ENCODE results near the gene PPP1R3C.

The PPP1R3C gene

DNA sequence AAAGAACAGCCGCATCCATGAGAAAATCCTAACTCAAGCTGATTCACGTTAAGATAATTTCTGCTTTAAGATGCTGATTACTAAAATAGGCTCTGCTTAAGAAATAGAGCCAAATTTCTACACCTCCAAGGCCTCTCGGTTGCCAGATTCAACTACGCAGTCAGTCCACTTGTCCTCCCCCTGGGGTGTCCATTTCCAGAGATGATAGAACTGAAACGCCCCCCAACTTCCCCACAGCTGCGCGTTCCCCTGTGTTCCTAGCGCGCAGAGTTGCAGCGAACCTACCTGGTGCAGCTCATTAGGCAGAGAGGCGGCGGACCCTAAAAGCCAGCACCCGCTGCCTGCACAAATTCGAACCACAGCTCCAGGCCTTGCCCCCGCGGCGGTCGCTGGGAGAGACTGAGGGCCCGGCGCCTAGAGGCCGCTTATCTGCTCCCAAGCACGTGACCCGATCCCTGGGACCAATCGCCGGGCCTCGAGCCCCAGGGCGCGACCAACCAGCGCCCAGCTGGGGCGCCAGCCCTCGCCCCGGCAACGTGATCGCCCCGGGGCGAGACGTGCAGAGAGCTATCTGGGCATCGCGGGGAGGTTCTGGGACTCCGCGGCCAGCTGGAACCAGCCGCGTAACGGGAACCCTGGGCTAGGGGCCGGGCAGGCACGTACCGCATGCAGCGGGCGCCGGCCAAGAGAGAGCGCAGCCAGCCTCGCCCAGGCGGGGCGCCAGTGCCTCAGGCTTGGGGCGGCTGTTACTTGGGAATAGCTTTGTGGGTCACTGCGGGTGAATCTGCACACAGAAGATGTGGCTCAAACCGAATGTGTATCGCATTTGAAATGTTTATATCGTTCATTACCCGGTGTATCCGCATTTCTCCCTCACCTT, at the start of gene PPP1R3C:
Gene PPP1R3C, minus strand, starts transcription at position 401 of the 880 bp plus-strand sequence. Its CDS starts 102 bp downstream, at position 299.
- peak; percentile 55 for DNase-seq

DNA sequence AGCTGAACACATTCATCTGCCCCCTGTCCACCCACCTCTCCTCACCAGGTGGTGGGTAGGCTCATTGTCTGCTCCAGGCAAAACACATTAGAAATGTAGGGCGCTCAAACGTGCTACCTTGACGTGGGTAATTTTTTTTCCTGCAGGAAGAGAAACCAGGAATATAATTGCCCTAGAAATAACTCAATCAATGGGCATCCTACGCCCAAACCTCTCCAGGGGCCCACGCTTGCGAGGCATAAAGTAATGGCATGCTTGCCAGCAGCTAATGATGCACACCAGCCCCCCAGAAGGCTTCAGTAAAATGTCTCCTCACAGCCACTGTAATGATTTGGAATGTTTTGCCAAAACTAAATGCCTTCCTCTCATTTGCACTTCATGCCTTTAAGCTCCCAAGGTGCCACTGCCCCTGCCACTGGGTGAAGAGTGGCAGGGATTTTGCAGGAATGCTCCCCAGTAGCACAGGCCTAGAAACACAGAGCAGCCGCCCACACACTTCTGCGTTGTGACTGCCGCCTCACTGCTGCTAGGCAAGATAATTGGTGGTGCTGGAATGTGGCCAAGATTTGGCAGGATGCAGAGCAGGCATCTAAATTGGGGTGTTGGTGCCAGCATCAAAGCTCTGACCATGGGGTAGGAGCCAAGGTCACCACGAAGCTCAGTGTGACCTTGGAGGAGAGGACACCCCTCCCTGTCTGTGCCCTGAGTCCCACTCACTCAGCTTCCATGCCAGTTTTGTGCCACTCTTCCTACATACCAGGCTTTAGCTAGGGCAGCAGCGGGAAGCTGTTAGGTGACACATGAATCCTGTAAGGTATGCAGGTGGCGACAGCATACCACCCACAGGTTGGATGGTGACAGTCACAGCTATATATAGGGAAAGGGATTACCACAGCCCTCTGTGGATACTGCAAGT, 48.7 kb upstream of the PPP1R3C start:
- DNase-seq, result no peak

DNA sequence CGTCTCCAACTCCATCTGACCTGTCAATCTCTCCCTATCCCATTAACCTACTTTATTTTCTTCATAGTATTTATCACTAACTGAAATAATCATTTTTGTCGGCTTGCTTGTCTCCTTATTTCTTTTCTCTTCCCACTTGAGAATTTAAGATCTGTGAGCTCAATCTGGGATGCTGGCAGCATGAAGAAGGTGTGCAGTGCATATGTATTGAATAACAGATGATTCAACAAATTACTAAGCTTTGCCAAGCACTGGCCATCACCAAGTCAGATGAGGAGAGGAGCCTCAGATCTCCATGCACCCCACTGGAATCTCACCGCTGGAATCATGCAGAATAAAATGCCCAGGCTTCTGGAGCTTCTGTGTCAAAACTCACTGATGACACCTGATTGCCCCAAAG, 47.6 kb upstream of the PPP1R3C start:
- no peak for DNase-seq

DNA sequence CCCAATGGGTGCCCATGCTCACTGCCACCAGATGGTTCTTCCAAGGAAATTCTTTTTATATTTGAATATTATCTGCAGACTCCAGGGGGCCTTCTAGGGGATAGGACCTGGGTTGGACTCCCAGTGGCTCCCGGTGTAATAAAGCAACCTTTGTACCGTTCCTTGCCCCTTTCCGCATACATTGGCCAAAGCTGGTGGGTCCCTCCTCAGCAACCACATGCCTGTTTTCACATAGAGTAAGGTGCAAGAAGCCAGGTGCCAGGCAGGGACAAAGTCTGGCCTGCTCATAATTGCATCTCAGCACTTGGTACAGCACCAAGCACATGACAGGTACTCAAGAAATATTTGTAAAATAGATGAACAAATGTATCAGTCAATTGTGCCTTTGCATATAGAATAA, 46.4 kb upstream of the PPP1R3C start:
- no peak for DNase-seq

DNA sequence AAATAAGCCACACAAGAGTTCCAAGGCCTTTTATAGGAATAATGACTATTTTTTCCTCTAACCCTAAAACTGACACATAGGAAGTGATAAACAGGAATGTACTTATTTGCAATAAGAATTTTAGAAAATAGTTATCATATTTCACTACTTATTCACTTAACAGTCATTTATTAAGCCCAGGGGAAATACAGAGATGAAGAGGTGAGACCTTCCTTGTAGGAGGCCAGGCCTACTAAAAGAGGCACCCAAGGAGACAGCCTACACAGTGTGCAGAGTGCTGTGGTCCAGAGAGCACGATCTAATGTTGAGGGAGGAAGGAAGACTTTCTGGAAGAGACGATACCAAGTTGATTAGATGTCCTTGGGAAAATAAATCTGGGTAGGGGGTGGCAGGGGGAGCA, 45.0 kb upstream of the PPP1R3C start:
- DNase-seq, result no peak

- DNase-seq, result peak; percentile 26 to 38
These were observed 39.2 kb upstream of the PPP1R3C start for GRCh38 chr10:91672021-91672608.

DNA sequence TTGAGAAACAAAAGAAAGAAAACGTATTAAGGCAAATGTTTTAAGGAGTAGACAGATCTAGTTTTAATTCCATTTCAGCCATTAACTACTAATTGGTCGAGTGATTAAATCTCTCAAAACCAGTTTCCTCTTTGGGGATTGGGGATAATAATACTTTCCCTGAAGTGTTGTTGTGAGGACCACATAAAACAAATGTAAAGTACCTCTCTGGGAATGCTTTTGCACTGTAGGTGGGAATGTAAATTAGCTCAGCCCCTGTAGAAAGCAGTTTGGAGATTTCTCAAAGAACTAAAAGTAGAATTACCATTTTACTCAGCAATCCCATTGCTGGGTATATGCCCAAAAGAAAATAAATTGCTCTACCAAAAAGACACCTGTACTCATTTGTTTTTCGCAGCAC, 36.0 kb upstream of the PPP1R3C start:
- no peak for DNase-seq

GRCh38 chr10:91665842-91666241, 33.0 kb upstream of the PPP1R3C start:
- no peak for DNase-seq

DNA sequence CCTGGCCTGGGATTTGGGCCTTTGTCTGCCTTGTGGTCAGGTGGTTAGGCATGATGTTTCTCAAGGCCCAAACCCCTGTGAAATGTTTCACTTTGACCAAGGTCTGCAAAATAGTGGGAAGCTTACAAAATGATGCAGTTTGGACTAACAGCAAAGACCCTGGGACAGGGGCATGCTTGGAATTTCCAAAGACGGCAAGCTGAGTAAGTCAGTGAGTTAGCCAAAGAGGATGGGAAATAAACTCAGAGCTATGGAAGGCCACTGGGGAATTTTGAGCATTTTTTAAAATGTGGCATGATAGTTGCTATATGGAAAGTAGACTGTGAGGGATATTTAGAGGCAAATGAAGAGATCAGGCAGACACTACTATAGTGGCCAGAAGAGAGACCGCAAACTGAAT, 31.6 kb upstream of the PPP1R3C start:
- no peak for DNase-seq

GRCh38 chr10:91662993-91663392, 30.1 kb upstream of the PPP1R3C start:
- no peak for DNase-seq

DNA sequence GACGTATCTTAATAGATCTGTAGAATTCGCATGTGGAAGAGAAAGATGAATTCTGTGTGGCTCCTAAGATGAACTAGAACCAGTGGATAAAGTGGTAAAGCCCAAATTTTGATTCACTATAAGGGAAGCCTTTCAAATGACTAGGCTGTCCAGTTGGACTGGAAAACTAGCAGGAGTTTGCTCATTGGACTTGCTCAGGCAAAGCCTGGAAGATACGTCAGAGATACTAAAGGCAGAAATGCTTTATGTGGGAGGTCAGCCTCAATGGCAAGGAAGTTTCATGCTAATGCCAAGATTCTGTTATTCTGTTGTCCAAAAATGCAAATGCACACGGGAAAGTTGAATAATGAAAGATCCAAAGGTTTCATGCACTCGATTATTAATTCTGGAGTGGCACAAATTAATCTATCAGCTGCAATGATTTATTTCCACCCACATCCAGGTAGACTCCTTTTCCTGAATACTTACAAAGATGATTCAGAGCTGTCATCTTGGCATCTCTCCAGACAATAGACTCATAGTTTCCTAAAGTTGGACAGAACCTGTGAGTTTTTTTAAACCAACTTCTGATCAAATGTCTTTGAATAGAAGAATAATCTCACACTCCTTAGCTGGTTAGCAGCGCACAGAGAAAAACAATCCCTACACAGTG, 20.5 kb upstream of the PPP1R3C start:
- DNase-seq, result no peak

DNA sequence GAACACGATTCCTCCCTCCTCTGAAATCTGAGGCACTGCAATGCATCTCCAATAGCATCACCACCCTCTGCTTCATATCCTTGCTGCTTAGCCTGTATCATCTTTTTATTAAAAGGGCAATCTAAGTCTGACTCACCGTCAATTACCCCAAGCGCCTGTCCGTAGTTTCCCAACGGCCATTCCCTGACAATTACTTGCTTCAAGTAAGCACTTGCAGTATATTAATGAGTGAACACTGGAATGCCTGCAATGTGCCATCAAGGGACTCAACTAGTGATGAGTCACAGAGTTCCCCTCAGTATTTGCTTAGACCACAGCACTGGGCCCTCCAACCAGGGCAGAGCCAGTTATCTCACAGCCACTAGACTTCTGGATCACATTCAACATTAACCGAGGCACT, 19.5 kb upstream of the PPP1R3C start:
- DNase-seq, result no peak

GRCh38 chr10:91643700-91644099, 10.8 kb upstream of the PPP1R3C start:
- DNase-seq, result no peak

DNA sequence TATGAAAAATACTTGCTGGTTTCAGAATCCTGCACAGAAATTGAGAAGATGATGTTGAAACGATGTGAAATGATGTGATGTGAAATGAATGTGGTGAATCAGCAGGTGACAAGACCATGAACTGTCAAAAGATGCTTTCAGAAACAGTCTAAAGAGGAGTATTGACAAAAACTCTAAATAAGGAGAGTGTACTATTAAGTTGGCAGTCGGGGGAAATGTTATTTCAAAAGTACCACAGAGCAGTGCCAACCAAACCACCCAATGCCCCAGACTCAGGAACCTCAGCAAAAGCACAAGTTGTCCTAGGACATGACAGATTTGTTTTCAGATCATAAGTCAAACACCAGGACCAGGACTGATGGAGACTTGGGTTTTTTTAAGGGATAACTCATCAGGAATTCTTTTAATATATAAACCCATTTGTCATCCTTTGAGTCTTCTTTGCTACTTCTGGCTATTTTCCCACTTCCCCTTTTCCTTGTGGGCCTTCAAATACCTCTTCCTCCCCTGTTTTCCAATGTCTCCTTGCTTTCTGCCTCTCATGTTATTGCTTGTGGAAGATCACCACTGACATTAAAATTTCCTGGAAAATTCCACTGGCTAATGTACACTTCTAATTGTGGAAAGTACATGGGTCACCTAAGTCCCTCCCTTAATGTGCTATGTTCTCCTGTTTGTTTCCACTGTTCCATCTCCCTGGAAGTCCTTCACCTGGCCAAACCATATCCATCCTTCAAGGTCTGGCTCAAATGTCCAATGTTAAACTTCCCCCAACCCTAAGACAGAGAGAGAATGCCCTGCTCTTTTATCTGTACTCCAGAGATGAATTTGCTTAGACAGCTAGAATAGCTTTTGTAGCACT, 10.2 kb upstream of the PPP1R3C start:
- no peak for DNase-seq

DNA sequence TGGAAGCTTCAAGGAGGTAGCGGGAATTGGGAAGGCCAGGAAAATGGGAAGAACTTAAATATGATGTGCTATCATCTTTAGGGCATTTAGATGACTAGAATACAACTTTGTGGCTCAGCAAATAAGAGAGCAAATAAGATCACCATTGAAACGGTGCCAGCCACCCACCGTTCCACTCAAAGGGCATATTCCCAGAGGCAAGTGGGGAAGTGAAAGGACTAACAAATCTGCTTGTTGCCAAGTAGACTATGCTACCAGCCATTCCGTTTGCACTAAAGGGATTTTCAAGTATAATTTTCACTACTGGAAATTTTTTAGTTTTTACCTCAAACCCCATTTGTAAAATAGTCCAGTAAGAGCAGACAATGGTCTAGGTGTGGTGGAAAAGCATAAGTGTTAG, 4.0 kb upstream of the PPP1R3C start:
- DNase-seq, result no peak

DNA sequence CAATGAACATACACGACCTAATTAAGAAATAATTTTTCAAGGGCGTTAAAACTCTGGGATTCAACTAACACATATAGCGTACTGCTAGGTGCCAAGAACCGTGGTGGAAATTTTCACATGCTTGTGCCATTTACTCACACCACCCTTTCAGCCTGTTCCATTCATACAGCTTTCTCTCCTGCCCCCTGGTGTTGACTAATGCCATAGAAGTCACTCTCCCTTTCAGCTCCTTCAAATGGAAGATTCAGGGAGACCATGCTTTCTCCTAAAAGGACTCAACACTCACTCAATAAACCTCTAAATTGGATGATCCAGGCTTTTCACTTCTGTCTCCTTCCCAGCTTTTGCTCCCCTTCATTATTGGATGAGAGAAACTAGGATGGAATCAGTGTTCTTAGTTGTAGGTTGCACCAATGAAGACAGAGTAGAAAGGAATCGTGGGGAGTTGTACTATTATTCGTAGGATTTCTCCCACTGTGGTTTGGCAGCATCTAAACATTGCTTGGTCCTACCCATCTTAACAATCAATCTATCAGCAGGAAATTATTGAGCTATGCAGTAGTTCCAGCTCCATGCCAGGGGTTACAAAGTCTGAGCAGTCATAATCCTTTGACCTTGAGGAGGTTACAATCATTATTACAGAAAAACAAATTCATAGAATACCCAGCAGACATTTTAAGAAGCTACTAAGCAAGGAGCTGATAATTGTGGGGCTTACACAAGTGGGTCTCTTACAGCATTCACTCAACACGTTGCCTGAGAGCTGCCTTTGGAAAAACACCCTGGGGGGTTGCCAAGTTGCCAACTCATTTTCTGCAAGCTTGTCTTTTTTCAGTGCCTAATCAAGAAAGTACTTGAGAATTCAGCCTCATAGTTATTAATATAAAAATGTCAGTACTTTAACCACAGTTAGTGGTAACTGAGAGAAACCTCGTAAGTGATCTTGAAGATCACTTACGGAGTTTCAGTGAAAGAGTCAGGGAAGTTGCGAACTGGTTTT, 2.8 kb upstream of the PPP1R3C start:
- peak; percentile 86 to 94 for DNase-seq

DNA sequence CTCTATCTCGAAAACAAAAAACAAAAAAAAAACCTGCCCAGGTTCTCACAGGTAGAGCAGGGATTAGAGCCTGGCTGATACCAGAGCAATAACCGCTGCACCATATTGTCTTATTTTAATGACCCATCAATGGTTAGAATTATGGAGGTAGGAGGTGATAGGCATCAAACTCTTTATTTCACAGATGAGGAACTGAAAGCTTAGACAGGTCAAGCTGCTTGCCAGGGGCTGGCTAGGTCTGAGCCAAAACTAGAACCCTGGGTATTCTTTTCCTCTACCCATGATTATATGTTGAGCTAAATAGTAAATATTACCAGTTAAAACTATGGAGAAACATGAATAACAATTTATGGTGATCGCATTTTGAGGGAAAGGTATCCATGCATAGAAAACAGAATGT, 2.0 kb upstream of the PPP1R3C start:
- DNase-seq, result no peak

DNA sequence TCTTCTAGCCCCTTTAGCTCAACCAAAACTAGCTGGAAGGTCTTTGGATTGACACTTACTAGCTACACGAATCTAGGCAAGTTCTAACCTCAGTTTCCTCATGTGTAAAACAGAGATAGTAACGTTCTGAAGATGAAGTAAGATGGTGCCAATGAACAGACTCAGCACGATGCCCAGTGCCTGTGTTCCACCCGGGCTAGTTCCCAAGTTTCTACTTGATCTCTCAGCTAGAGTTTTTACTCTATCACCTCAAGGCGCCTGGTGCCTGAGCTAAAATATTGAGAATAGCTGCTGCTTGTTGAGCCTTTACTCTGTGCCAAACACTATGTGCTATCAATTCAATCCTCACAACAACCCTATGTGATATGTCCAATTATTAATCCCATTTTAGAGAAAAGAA, 1.4 kb upstream of the PPP1R3C start:
- DNase-seq, result no peak

- no peak for DNase-seq
These were observed 2.2 kb downstream of the PPP1R3C start for GRCh38 chr10:91630625-91631024.

- no peak for DNase-seq
These were observed 2.9 kb downstream of the PPP1R3C start for GRCh38 chr10:91629715-91630549.

All from Kasumi-1 (cell line).